ENCODE data around the gene DYNLT1. TPM values are rescaled to one million over a fixed set of nuclear protein-coding genes. Genes with fewer than 3 reads are reported as not detected.

DYNLT1 gene
- total and polyA plus RNA-seq, 2 of the 13 experiments (the other 11 are each of a cell fraction or from before 2014, with no cell fraction given) = 108 to 171 TPM

GRCh38 chr6:158629367-158630221 is 14.9 kb downstream of the DYNLT1 start (continued):
- TF ChIP-seq ZFP36L2 (CRISPR knock-in tag; IDR thresholded peaks at IDR 0.05) = no peak
- TF ChIP-seq CEBPZ (IDR thresholded peaks at IDR 0.05; ENCODE audit: low read length) = no peak
- TF ChIP-seq MYPOP (CRISPR knock-in tag; IDR thresholded peaks at IDR 0.05) = no peak
- no peak for TF ChIP-seq ZBTB4 (CRISPR knock-in tag; IDR thresholded peaks at IDR 0.05; ENCODE audit: borderline replicate concordance)
- TF ChIP-seq MEF2D (CRISPR knock-in tag; IDR thresholded peaks at IDR 0.05) = peak; percentile 31; the same call in 1 of the 2 replicates
- no peak for TF ChIP-seq MED8 (CRISPR knock-in tag; IDR thresholded peaks at IDR 0.05; ENCODE audit: insufficient replicate concordance)
- TF ChIP-seq CBFB (CRISPR knock-in tag; IDR thresholded peaks at IDR 0.05) = no peak
- TF ChIP-seq TAF1 (CRISPR knock-in tag; IDR thresholded peaks at IDR 0.05) = no peak
- no peak for TF ChIP-seq NFATC3 (CRISPR knock-in tag; IDR thresholded peaks at IDR 0.05)
- no peak for TF ChIP-seq BRCA1 (CRISPR knock-in tag; IDR thresholded peaks at IDR 0.05)
- no peak for TF ChIP-seq HNRNPH1 (optimal IDR thresholded peaks at IDR 0.05; ENCODE audit: low read depth, low read length)
- no peak for TF ChIP-seq NKX3-1 (CRISPR knock-in tag; IDR thresholded peaks at IDR 0.05)
- TF ChIP-seq ISL2 (CRISPR knock-in tag; IDR thresholded peaks at IDR 0.05) = no peak
- TF ChIP-seq ATF5 (CRISPR knock-in tag; IDR thresholded peaks at IDR 0.05; ENCODE audit: low read depth) = no peak
- TF ChIP-seq SETDB1 (CRISPR knock-in tag; IDR thresholded peaks at IDR 0.05; ENCODE audit: borderline replicate concordance) = no peak
- peak; percentile 73 for TF ChIP-seq ZBTB7B (CRISPR knock-in tag; IDR thresholded peaks at IDR 0.05)
- TF ChIP-seq PHF20 (CRISPR knock-in tag; IDR thresholded peaks at IDR 0.05) = no peak
- TF ChIP-seq NAIF1 (CRISPR knock-in tag; IDR thresholded peaks at IDR 0.05; ENCODE audit: borderline replicate concordance) = no peak
- no peak for TF ChIP-seq ZNF83 (CRISPR knock-in tag; IDR thresholded peaks at IDR 0.05; ENCODE audit: borderline replicate concordance)
- peak; percentile 5; the same call in 1 of the 2 replicates for TF ChIP-seq MYC (CRISPR knock-in tag; IDR thresholded peaks at IDR 0.05; ENCODE audit: borderline replicate concordance)
- TF ChIP-seq SMAD9 (CRISPR knock-in tag; IDR thresholded peaks at IDR 0.05) = no peak
- TF ChIP-seq SALL2 (CRISPR knock-in tag; IDR thresholded peaks at IDR 0.05) = no peak
